WTC11 (cell line): ENCODE data around the gene HOXB6.

Experiments used
- ARID4B ChIP-seq: sonication (generic); formaldehyde crosslinking; IDR thresholded peaks from 2 replicates; pipeline ENCODE4 v1.8.0; 2023; ENCODE audit warnings: missing genetic modification reagents, mild to moderate bottlenecking, borderline replicate concordance
- ATF3 ChIP-seq: sonication (generic); formaldehyde crosslinking; conservative IDR thresholded peaks from 2 replicates; pipeline ENCODE4 v1.8.1; 2022; ENCODE audit warnings: mild to moderate bottlenecking, missing genetic modification reagents
- CTCF ChIP-seq: fragments of 200-600 bp; IDR thresholded peaks from 2 replicates; pipeline ENCODE4 v1.8.0; 2022; ENCODE audit warnings: antibody characterized with exemption
- E2F1 ChIP-seq: sonication (generic); formaldehyde crosslinking; IDR thresholded peaks from 2 replicates; pipeline ENCODE4 v1.8.0; 2022; ENCODE audit warnings: mild to moderate bottlenecking, missing genetic modification reagents
- MLX ChIP-seq: sonication (generic); formaldehyde crosslinking; IDR thresholded peaks from 2 replicates; pipeline ENCODE4 v1.8.1; 2023; ENCODE audit warnings: mild to moderate bottlenecking, missing genetic modification reagents, moderate library complexity
- NFATC4 ChIP-seq: fragments of 250-450 bp; sonication (Bioruptor Pico); IDR thresholded peaks from 2 replicates; pipeline ENCODE4 v1.9.0; 2021; ENCODE audit warnings: mild to moderate bottlenecking
- OVOL2 ChIP-seq: fragments of 250-450 bp; sonication (Bioruptor Pico); IDR thresholded peaks from 2 replicates; pipeline ENCODE4 v1.9.0; 2021; ENCODE audit warnings: mild to moderate bottlenecking, borderline replicate concordance
- RELA ChIP-seq: sonication (generic); formaldehyde crosslinking; IDR thresholded peaks from 2 replicates; pipeline ENCODE4 v1.8.1; 2022; ENCODE audit warnings: missing genetic modification reagents, mild to moderate bottlenecking, borderline replicate concordance
- ZNF232 ChIP-seq: sonication (generic); formaldehyde crosslinking; IDR thresholded peaks from 2 replicates; pipeline ENCODE4 v1.8.0; 2022; ENCODE audit warnings: mild to moderate bottlenecking, missing genetic modification reagents

- TF ChIP-seq CTCF, result no peak
- TF ChIP-seq NFATC4, result no peak
- no peak for TF ChIP-seq E2F1
- no peak for TF ChIP-seq MLX (CRISPR knock-in tag)
- TF ChIP-seq RELA (CRISPR knock-in tag), result no peak
- no peak for TF ChIP-seq OVOL2 (CRISPR knock-in tag)
- TF ChIP-seq ARID4B (CRISPR knock-in tag), result no peak
- TF ChIP-seq ZNF232 (CRISPR knock-in tag), result no peak
- no peak for TF ChIP-seq ATF3 (CRISPR knock-in tag)
Observed at GRCh38 chr17:48639136-48639535, 34.4 kb upstream of the HOXB6 start.
